ENCODE data around the gene RRAGD.

- TF ChIP-seq CTCF (IDR thresholded peaks at IDR 0.05) (no peak), EZH2 (IDR thresholded peaks at IDR 0.05; ENCODE audit: borderline replicate concordance, insufficient read depth, low read depth, low read length, poor library complexity, severe bottlenecking) (no peak)
Measured at GRCh38 chr6:89459501-89459900, 47.4 kb upstream of the RRAGD start.

Data from B cell (primary cell).